ENCODE results near the gene PPEF1. TPM values are rescaled to one million over a fixed set of nuclear protein-coding genes. Genes with fewer than 3 reads are reported as not detected.

PPEF1 gene
- total and polyA plus RNA-seq, 9 donors, result 0.28 to 1.3 (median 0.68) TPM

DNA sequence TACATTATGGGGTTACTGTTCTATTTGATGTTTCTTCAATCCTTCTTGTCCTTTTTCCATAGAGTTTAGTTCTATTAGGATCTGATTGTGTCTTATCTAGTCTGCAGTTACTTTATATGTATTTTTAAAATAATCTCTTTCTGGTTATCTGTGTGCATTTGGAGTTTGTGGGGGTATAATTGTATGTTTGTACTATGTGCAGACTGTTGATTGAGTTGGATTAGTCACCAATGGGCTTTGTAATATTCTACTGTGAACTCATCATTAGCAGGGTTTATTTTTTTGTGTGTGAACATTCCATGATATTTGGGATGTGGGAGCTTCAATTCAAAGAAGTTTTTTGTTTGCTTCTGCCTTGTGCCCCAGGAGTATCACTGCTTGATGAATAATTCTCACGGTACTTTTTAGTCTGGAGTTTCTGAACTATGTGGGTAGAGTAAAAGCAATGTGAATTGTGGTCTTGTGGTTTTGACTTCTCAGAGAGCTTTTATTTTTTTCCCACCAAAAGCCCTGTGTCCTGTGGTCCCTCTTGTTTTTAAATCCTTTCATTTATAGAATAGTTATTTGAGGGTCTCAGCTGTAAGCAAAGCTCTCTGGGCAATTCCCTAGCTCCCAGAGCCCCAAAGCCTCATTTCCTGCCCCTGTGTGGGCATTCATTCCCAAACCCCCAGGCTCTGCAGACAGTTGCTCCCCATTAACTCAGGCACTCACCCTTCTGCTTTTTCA, 148.6 kb downstream of the PPEF1 start:
- no peak overlapping the region for H3K4me3 ChIP-seq (ENCODE audit: low read length)
- no peaks in the 10 kb centered on the region for H3K9me3 ChIP-seq (replicated peaks; ENCODE audit: control insufficient read depth, low read depth, low read length)
- no peaks in the 10 kb centered on the region for H3K4me1 ChIP-seq (ENCODE audit: control insufficient read depth, insufficient read depth, low read length)
- no peak overlapping the region for H3K27ac ChIP-seq (ENCODE audit: low read length)
- 100% methylated on average over 1 of the region's 1 CpG for WGBS (ENCODE audit: insufficient coverage)
- H3K36me3 ChIP-seq (ENCODE audit: control insufficient read depth, insufficient read depth, low read length), result no peaks in the 10 kb centered on the region
- DNase-seq, result no peak
- peaks cover 8% of the 10 kb centered on the region for H3K27me3 ChIP-seq (ENCODE audit: control insufficient read depth, insufficient read depth, low read length)

DNA sequence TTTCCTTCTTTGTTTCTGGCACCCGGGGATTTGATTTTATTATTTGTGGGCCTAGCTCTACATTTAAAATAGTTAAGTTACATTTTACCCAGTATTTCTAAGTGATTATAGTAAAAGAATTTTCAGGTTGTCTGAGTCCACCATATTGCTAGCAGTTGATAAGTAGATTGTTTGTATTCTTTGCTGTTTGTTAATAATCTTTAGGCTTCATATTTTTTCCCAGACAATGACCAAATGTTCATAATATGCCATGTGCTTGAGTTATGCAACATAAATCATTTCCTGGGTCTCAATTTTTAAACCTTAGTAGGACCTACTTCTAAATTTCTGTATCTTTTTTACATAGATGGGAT, 149.2 kb downstream of the PPEF1 start:
- no peak overlapping the region for H3K4me3 ChIP-seq (ENCODE audit: low read length)
- no peaks in the 10 kb centered on the region for H3K36me3 ChIP-seq (ENCODE audit: control insufficient read depth, insufficient read depth, low read length)
- no peak overlapping the region for H3K27ac ChIP-seq (ENCODE audit: low read length)
- no peaks in the 10 kb centered on the region for H3K9me3 ChIP-seq (replicated peaks; ENCODE audit: control insufficient read depth, low read depth, low read length)
- H3K4me1 ChIP-seq (ENCODE audit: control insufficient read depth, insufficient read depth, low read length), result no peaks in the 10 kb centered on the region
- WGBS (ENCODE audit: insufficient coverage), result no CpG with 5 or more reads among the region's 1 CpG
- H3K27me3 ChIP-seq (ENCODE audit: control insufficient read depth, insufficient read depth, low read length), result peaks cover 8% of the 10 kb centered on the region
- DNase-seq, result no peak

DNA sequence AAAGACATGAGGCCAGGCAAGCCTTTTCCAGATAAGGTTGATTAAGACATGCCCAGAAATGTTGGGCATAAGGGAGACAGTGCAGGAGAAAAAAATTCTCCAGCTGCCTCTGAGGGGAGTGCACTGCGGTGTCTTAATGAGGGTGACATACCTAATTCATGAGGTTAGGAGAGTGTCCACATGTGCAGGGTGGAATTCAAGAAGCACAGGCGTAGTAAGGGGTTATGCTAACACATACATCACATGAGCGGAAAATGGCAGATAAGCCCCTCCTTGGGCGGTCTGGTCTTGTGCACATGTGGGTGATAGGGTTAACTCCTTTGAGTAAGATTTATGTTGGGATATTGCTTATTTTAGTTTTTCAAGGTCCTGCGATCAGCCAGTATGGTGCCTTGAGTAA, 154.1 kb downstream of the PPEF1 start:
- H3K27ac ChIP-seq (ENCODE audit: low read length), result no peak overlapping the region
- peaks cover 2% of the 10 kb centered on the region for H3K27me3 ChIP-seq (ENCODE audit: control insufficient read depth, insufficient read depth, low read length)
- no peaks in the 10 kb centered on the region for H3K9me3 ChIP-seq (replicated peaks; ENCODE audit: control insufficient read depth, low read depth, low read length)
- H3K4me3 ChIP-seq (ENCODE audit: low read length), result no peak overlapping the region
- no peaks in the 10 kb centered on the region for H3K4me1 ChIP-seq (ENCODE audit: control insufficient read depth, insufficient read depth, low read length)
- DNase-seq, result no peak
- WGBS (ENCODE audit: insufficient coverage), result 65% methylated on average over 2 of the region's 5 CpGs
- H3K36me3 ChIP-seq (ENCODE audit: control insufficient read depth, insufficient read depth, low read length), result no peaks in the 10 kb centered on the region

DNA sequence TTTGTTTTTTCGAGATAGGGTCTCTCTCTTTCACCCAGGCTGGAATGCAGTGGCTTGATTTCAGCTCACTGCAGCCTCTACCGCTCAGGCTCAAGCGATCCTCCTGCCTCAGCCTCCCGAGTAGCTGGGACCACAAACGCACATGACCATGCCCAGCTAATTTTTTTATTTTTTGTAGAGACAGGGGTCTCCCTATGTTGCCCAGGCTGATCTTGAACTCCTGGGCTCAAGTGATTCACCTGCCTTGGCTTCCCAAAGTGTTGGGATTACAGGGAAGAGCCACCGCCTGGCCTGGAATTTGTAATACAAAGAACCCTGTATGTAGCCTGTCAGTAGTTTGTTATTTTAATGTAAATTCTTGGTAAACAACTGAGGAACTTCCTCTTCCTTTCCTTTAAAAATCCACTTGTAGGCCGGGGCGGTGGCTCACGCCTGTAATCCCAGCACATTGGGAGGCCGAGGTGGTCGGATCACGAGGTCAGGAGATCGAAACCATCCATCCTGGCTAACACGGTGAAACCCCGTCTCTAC, 157.0 kb downstream of the PPEF1 start:
- H3K4me3 ChIP-seq (ENCODE audit: low read length), result no peak overlapping the region
- H3K9me3 ChIP-seq (replicated peaks; ENCODE audit: control insufficient read depth, low read depth, low read length), result no peaks in the 10 kb centered on the region
- no peak for DNase-seq
- no peaks in the 10 kb centered on the region for H3K36me3 ChIP-seq (ENCODE audit: control insufficient read depth, insufficient read depth, low read length)
- H3K27ac ChIP-seq (ENCODE audit: low read length), result no peak overlapping the region
- WGBS (ENCODE audit: insufficient coverage), result 96% methylated on average over 4 of the region's 15 CpGs
- H3K4me1 ChIP-seq (ENCODE audit: control insufficient read depth, insufficient read depth, low read length), result no peaks in the 10 kb centered on the region
- peaks cover 2% of the 10 kb centered on the region for H3K27me3 ChIP-seq (ENCODE audit: control insufficient read depth, insufficient read depth, low read length)

DNA sequence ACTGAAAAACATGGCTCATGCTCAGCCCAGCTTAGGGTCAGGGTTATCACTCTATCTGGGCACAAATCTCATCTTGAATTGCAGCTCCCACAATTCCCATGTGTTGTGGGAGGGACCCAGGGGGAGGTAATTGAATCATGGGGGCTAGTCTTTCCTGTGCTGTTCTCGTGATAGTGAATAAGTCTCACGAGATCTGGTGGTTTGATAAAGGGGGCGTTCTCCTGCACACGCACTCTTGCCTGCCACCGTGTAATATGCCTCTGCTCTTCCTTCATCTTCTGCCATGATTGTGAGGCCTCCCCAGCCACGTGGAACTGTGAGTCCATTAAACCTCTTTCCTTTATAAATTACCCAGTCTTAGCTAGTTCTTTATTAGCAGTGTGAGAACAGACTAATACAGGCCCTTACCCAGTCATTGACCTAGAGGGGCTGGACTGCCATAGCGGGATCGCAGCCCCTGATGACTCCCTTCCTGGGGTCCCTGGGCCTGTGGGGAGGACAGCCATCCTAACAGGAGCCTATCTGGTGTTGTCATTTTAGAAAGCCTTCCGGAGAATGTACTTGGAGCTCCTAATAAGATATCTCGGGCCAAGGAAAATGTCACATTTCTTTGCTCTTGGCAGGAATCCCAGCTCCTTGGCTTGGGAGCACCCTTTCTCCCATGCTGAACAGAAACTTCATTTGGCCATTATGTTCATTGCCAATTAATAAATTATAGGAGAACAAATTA, 163.9 kb downstream of the PPEF1 start:
- no peak overlapping the region for H3K4me3 ChIP-seq (ENCODE audit: low read length)
- DNase-seq, result peak; percentile 55
- H3K27me3 ChIP-seq (ENCODE audit: control insufficient read depth, insufficient read depth, low read length), result peaks cover 18% of the 10 kb centered on the region
- peaks cover 7% of the 10 kb centered on the region for H3K4me1 ChIP-seq (ENCODE audit: control insufficient read depth, insufficient read depth, low read length)
- no peaks in the 10 kb centered on the region for H3K9me3 ChIP-seq (replicated peaks; ENCODE audit: control insufficient read depth, low read depth, low read length)
- H3K27ac ChIP-seq (ENCODE audit: low read length), result no peak overlapping the region
- H3K36me3 ChIP-seq (ENCODE audit: control insufficient read depth, insufficient read depth, low read length), result no peaks in the 10 kb centered on the region
- WGBS (ENCODE audit: insufficient coverage), result 20% methylated on average over 2 of the region's 10 CpGs

DNA sequence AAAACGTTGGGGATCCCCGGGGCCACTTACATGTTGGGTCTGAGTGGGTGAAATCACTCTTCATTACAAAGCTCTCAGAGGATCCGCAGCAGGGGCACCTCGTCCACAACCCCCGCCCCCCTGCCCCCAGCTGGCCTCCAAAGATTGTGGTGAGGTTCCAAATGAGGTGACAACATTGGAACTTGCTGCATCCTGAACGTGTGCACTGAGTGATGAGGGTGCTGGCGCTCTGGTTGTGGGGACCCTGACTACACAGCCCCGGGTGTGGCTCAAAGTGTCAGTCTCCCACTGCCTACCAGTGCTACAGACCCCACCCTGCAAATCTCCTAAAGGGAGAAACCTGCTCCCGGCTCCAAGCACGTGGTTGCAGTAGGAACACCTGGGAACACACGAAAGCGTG, 164.5 kb downstream of the PPEF1 start:
- Histone ChIP-seq H3K4me1 (ENCODE audit: control insufficient read depth, insufficient read depth, low read length) (peaks cover 7% of the 10 kb centered on the region), H3K9me3 (replicated peaks; ENCODE audit: control insufficient read depth, low read depth, low read length) (no peaks in the 10 kb centered on the region), H3K27me3 (ENCODE audit: control insufficient read depth, insufficient read depth, low read length) (peaks cover 19% of the 10 kb centered on the region), H3K4me3 (ENCODE audit: low read length) (no peak overlapping the region), H3K27ac (ENCODE audit: low read length) (no peak overlapping the region), H3K36me3 (ENCODE audit: control insufficient read depth, insufficient read depth, low read length) (no peaks in the 10 kb centered on the region)
- WGBS (ENCODE audit: insufficient coverage), result 42% methylated on average over 7 of the region's 12 CpGs
- DNase-seq, result no peak

DNA sequence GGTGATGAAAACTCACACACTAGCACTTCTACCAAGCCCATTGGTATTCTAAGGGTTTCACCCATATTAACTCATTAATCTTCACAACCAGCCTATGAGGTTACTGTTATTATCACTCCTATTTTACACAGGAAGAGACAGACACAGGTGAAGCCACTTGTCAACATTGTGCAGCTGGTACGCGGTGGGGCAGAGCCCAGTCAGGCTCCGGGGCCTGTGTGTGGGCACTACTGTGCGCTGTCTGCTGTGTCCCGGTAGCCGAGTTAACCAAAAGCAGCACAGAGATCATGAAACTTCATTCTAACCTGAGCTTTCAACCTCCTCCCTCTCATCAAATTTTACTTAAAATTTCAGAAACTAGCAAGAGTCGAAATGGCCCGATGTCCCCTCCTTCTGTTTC, 165.2 kb downstream of the PPEF1 start:
- WGBS (ENCODE audit: insufficient coverage), result 78% methylated on average over 6 of the region's 8 CpGs
- Histone ChIP-seq H3K27ac (ENCODE audit: low read length) (no peak overlapping the region), H3K4me1 (ENCODE audit: control insufficient read depth, insufficient read depth, low read length) (peaks cover 7% of the 10 kb centered on the region)

DNA sequence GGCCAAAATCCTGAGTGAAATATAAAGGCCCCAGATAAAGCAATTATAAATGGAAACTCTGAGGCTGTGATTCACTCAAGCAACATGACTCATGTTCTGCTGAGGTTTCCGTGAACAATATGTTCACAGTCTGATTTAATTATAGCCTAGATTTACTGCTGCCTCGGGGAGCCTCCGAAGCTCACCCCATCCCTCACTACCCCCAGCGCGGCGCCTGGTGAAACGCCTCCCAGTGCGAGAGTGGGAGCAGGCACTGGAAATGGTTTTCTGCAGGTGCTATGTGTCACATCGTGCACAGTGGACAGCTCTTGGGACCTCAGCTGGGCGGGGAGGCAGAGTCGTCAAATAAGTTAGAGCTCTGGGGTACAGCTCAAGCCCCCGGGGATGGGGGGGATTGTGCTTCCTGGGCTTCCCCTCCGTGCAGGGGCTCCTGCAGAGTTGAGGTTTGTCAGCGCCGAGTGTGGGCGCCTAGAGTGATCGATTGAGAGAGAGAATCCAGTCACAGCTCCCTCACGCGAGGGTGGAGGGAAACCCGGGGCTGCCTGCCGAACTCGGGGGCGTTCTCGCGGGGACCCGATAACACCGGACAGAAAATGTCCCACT, 165.8 kb downstream of the PPEF1 start:
- peak; percentile 80 for DNase-seq
- WGBS (ENCODE audit: insufficient coverage), result 71% methylated on average over 20 of the region's 27 CpGs

More for the DNA sequence above, 165.2 kb downstream of the PPEF1 start:
- Histone ChIP-seq H3K4me3 (ENCODE audit: low read length) (no peak overlapping the region), H3K36me3 (ENCODE audit: control insufficient read depth, insufficient read depth, low read length) (no peaks in the 10 kb centered on the region), H3K9me3 (replicated peaks; ENCODE audit: control insufficient read depth, low read depth, low read length) (no peaks in the 10 kb centered on the region), H3K27me3 (ENCODE audit: control insufficient read depth, insufficient read depth, low read length) (peaks cover 20% of the 10 kb centered on the region)
- DNase-seq, result no peak

DNA sequence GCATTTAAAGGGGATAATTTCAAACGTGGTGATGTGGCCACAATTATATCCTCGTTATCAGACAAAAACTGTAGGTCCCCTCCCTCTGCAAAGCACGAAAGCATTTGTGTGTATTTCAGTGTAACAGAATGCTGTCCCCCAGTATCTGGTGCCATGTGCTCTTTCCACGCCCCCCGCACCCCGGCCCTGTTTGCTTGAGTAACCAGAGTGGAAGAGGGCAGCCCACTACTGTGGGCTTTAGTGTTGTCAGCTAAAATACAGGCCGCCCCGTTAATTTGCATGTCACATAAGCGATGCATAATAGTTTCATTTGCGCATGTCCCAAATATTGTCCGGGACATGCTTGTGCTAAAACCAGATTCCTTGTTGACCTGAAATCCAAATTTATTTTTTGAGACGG, 166.4 kb downstream of the PPEF1 start:
- Histone ChIP-seq H3K27me3 (ENCODE audit: control insufficient read depth, insufficient read depth, low read length) (peaks cover 20% of the 10 kb centered on the region), H3K36me3 (ENCODE audit: control insufficient read depth, insufficient read depth, low read length) (no peaks in the 10 kb centered on the region), H3K9me3 (replicated peaks; ENCODE audit: control insufficient read depth, low read depth, low read length) (no peaks in the 10 kb centered on the region), H3K27ac (ENCODE audit: low read length) (no peak overlapping the region), H3K4me3 (ENCODE audit: low read length) (no peak overlapping the region), H3K4me1 (ENCODE audit: control insufficient read depth, insufficient read depth, low read length) (peaks cover 7% of the 10 kb centered on the region)
- DNase-seq, result no peak
- WGBS (ENCODE audit: insufficient coverage), result 94% methylated on average over 10 of the region's 12 CpGs

More for the DNA sequence above, 165.8 kb downstream of the PPEF1 start:
- Histone ChIP-seq H3K4me3 (ENCODE audit: low read length) (no peak overlapping the region), H3K9me3 (replicated peaks; ENCODE audit: control insufficient read depth, low read depth, low read length) (no peaks in the 10 kb centered on the region), H3K36me3 (ENCODE audit: control insufficient read depth, insufficient read depth, low read length) (no peaks in the 10 kb centered on the region), H3K4me1 (ENCODE audit: control insufficient read depth, insufficient read depth, low read length) (peaks cover 7% of the 10 kb centered on the region), H3K27me3 (ENCODE audit: control insufficient read depth, insufficient read depth, low read length) (peaks cover 20% of the 10 kb centered on the region), H3K27ac (ENCODE audit: low read length) (no peak overlapping the region)

DNA sequence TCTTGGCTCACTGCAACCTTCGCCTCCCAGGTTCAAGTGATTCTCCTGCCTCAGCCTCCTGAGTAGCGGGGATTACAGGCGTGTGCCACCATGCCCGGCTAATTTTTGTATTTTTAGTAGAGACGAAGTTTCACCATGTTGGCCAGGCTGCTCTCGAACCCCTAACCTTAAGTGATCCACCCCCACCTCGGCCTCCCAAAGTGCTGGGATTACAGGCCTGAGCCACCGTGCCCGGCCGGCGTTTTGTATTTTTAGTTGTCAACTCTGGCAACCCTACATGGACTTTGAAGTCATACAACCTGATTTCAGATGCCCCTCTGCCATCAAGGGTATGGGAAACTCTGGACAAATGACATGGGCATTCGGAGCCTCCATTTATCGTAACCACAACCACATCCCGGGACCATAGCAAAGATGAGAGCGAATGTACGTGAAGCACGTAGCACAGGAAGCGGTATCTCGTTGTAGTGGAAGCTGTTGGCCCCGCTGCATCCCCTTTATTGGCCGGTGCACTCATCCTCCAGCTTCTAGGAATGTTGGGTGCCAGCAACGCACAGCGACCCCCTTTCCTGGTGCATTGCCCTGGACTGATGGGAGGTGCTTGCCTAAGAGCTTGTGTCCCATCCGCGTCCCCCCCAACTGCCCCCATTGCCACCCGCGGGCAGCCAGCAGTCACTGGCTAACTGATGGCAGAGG, 167.3 kb downstream of the PPEF1 start:
- Histone ChIP-seq H3K36me3 (ENCODE audit: control insufficient read depth, insufficient read depth, low read length) (no peaks in the 10 kb centered on the region), H3K4me1 (ENCODE audit: control insufficient read depth, insufficient read depth, low read length) (peaks cover 7% of the 10 kb centered on the region), H3K9me3 (replicated peaks; ENCODE audit: control insufficient read depth, low read depth, low read length) (no peaks in the 10 kb centered on the region), H3K4me3 (ENCODE audit: low read length) (no peak overlapping the region), H3K27ac (ENCODE audit: low read length) (no peak overlapping the region), H3K27me3 (ENCODE audit: control insufficient read depth, insufficient read depth, low read length) (peaks cover 20% of the 10 kb centered on the region)
- WGBS (ENCODE audit: insufficient coverage), result 90% methylated on average over 23 of the region's 27 CpGs
- DNase-seq, result no peak
